ENCODE results near the gene GARIN5B.
"Not testable (repeated sequence)": the region's sequence is repeated elsewhere in the genome, so short reads cannot be mapped to it uniquely, and the experiment has no call there.

GARIN5B gene

GRCh38 chr19:55336101-55336500, 27.0 kb downstream of the GARIN5B start:
- no peak for DNase-seq
- no peak for ATAC-seq
- no peak overlapping the region for H3K27ac Mint-ChIP-seq
- H3K4me1 Mint-ChIP-seq, result peaks cover 9% of the 10 kb centered on the region
- no peak overlapping the region for H3K4me3 Mint-ChIP-seq
- H3K27me3 Mint-ChIP-seq, result peaks cover 11% of the 10 kb centered on the region
- H3K9me3 Mint-ChIP-seq, result no peaks in the 10 kb centered on the region

DNA sequence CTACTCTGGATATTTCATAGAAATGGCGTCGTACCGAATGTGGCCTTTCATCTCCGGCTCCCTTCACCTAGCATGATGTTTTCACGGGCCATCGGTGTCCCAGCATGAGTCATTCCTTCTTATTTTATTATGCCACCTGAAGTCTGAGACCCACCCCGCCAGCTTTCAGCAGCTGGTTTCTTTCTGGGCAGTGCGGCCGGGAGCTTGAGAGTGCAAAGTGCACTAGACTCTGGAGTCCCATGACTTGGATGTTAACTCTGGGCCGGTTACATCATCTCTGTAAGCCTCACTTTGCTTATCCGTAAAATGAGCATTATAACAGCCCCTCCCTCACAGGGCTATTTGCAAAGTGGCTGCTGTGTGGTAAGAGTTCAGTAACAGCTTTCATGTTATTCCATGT, 29.2 kb downstream of the GARIN5B start:
- ATAC-seq (no peak), DNase-seq (no peak)
- Mint-ChIP-seq H3K4me1 (peaks cover 7% of the 10 kb centered on the region), H3K4me3 (no peak overlapping the region), H3K27ac (peak overlapping the region in 1 of 2 donors; percentile 23), H3K9me3 (no peaks in the 10 kb centered on the region), H3K27me3 (peaks cover 16% of the 10 kb centered on the region)

DNA sequence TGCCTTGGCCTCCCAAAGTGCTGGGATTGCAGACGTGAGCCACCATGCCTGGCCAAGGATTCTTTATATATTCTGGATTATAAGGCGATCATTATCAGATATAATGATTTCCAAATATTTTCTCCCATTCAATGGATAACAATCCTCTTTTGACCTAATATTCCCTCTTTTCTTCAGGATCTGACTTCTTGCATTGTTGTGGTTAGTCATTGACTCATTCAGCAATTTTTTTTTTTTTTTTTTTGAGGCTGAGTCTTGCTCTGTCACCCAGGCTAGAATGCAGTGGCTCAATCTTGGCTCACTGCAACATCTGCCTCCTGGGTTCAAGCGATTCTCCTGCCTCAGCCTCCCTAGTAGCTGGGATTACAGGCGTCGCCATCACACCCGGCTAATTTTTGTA, 33.3 kb downstream of the GARIN5B start:
- H3K4me1 Mint-ChIP-seq, H3K9me3 Mint-ChIP-seq, H3K4me3 Mint-ChIP-seq, DNase-seq, H3K27ac Mint-ChIP-seq, ATAC-seq: not testable (repeated sequence)
- peaks cover 11% of the 10 kb centered on the region for H3K27me3 Mint-ChIP-seq

DNA sequence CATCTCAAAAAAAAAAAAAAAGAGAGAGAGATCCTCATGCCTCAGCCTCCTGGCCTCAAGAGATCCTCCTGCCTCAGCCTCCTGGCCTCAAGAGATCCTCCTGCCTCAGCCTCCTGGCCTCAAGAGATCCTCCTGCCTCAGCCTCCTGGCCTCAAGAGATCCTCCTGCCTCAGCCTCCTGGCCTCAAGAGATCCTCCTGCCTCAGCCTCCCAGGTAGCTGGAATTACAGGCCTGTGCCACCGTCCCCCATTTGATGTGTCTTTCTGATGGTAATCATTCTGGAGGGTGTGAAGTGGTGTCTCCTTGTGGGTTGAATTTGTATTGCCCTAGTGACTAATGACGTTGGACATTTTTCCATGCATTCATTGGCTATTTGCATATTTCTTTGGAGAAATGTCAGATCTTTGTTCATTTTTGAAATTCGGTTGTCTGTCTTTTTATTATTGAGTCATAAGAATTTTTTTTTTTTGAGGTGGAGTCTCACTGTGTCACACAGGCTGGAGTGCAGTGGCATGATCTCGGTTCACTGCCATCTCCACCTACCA, 34.2 kb downstream of the GARIN5B start:
- H3K9me3 Mint-ChIP-seq, DNase-seq, H3K4me1 Mint-ChIP-seq, H3K27ac Mint-ChIP-seq, ATAC-seq, H3K4me3 Mint-ChIP-seq: not testable (repeated sequence)
- H3K27me3 Mint-ChIP-seq, result peaks cover 15% of the 10 kb centered on the region

GRCh38 chr19:55325172-55325571, 37.9 kb downstream of the GARIN5B start, which contains the start of gene TMEM150B:
TSS of gene TMEM150B (minus strand) at chr19:55325341. CDS start at chr19:55321036, 4,305 bp downstream.
- Mint-ChIP-seq H3K4me3 (no peak within 1 kb of the TSS), H3K27ac (no peak within 1 kb of the TSS), H3K4me1 (peaks cover 4% of the 10 kb centered on the region), H3K27me3 (peaks cover 41% of the 10 kb centered on the region), H3K9me3 (no peaks in the 10 kb centered on the region)
- ATAC-seq (no peak), DNase-seq (no peak)

DNA sequence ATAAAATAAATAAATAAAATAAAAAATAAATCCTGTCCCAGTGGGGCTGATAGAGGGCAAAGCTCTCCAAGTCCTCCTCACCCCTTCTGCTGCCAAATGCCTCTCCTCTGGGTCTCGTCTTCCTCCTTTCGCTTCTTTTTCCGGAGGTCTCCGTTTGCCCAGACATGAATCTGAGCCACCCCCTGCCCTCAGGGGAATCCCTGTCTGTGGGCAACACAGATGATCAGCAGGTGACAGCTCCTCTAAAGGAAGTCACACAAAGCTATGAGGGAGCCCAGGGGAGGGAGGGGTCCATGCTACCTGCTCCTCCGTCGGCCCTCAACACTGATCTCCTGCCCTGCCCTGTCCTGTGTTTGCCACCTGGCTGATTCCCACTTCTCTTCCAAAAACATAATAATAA, 38.4 kb downstream of the GARIN5B start:
- H3K9me3 Mint-ChIP-seq, result no peaks in the 10 kb centered on the region
- no peak overlapping the region for H3K27ac Mint-ChIP-seq
- no peak overlapping the region for H3K4me3 Mint-ChIP-seq
- peaks cover 46% of the 10 kb centered on the region for H3K27me3 Mint-ChIP-seq
- no peak for ATAC-seq
- DNase-seq, result no peak
- peaks cover 4% of the 10 kb centered on the region for H3K4me1 Mint-ChIP-seq

DNA sequence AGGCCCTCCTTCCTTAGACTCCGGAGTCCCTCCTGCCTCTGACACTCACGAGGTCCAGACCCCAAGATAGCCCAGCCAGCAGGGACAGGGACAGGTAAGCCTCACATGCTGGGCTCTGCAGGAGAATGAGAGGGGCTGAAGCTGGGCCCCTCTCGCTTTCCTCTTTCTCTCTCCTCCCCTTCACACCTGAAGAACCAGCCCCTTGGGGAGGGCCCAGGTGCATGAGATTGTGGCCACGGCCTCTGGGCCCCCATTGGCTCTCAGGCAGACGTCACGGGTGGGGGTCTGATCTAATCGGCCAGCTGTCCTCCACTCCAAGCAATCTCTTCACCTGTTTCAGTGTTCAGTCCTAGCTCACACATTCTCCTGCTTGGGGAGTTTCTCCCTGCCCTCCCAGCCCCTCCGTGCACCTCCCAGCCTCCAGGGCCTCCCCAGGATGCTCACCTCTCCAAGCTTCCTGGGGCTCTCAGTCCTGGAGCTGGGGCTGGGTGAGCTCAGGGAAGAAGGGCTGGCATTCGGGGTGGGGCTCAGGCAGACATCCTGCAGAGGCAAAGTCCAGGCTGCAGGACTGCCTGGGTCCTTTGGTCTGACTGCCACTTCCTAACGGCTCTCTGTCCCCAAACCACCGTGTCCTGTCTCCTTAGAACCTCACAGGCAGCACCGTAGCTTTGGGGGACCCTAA, 40.7 kb downstream of the GARIN5B start:
- DNase-seq, result no peak
- no peak overlapping the region for H3K27ac Mint-ChIP-seq
- no peaks in the 10 kb centered on the region for H3K9me3 Mint-ChIP-seq
- H3K27me3 Mint-ChIP-seq, result peaks cover 39% of the 10 kb centered on the region
- ATAC-seq, result no peak
- H3K4me3 Mint-ChIP-seq, result no peak overlapping the region
- peaks cover 4% of the 10 kb centered on the region for H3K4me1 Mint-ChIP-seq

DNA sequence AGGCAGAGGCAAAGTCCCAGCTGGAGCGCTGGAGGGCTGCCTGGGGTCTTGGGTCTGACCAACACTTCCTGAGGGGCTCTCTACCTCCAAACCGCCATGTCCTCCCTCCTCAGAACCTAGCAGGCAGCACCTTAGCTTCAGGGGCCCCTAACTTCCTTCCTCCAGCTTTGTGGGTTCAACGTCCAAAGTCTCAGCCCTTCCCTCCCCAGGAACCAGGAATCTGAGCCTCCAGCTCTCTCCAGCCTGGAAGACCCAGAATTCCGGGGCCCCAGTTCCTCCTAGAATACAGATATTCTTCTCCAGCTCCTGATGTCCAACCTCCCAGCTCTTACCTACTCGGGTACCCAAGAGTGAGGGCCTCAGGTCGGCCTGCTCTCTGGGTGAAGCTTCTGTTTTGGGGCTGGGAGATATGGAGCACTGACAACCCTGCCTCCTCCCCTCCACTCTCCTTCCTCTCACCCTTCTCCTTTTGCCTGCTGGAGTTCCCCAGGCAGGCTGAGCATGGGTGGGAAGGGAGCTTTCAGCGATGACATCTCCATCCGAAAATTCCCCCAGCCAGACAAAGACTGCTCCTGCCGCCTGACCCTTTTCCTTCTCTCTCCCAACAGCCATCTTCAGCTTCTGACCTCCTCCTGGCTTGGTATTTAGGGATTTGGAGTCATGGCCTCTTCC, 41.5 kb downstream of the GARIN5B start:
- Mint-ChIP-seq H3K27me3 (peaks cover 39% of the 10 kb centered on the region), H3K4me3 (no peak overlapping the region), H3K27ac (no peak overlapping the region), H3K4me1 (peaks cover 4% of the 10 kb centered on the region), H3K9me3 (no peaks in the 10 kb centered on the region)
- DNase-seq, result no peak
- no peak for ATAC-seq

DNA sequence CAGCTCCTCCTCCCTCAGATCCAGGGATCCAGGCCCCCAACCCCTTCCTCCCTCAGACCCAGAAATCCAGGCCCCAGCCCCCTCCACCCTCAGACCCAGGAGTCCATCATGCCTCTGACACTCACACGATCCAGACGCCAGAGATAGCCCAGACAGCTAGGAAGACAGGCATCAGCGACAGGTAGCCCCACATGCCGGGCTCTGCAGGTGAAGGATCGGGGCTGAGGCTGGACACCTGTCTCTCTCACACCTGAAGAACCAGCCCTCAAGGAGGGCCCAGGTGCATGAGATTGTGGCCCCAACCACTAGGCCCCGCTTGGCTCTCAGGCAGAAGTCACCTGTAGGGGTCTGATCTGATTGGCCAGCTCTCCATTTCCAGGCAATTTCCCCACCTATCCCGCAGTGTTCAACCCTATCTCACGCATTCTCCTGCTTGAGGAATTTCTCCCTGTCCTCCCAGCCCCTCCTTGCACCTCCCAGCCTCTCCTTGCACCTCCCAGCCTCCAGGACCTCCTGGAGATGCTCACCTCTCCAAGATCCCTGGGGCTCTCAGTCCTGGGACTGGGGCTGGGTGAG, 42.1 kb downstream of the GARIN5B start:
- ATAC-seq (no peak), DNase-seq (no peak)
- H3K27ac Mint-ChIP-seq, result no peak overlapping the region
- no peak overlapping the region for H3K4me3 Mint-ChIP-seq
- peaks cover 39% of the 10 kb centered on the region for H3K27me3 Mint-ChIP-seq
- peaks cover 4% of the 10 kb centered on the region for H3K4me1 Mint-ChIP-seq
- no peaks in the 10 kb centered on the region for H3K9me3 Mint-ChIP-seq

DNA sequence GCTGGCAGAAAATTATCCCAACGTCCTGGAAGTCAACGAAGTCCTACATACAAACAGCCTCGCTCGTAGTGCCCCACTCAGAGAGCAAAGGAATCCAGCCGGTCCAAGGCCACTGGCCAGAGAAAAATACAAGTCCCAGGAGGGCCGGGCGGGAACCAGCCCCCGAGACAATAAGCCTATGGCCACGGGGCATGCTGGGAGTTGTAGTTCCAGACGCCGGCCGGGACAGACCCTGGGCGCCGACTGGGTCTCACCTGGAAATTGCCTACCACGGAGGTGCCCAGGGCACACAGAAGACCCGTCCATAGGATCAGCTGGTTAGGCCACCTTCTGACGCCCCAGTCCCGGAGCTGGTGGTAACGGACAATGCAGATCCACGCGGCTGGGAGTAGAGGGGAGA, 43.3 kb downstream of the GARIN5B start:
- DNase-seq (no peak), ATAC-seq (no peak)
- Mint-ChIP-seq H3K27me3 (peaks cover 35% of the 10 kb centered on the region), H3K4me1 (peaks cover 3% of the 10 kb centered on the region), H3K4me3 (no peak overlapping the region), H3K9me3 (no peaks in the 10 kb centered on the region), H3K27ac (peak overlapping the region; percentile 56 to 65)

- Mint-ChIP-seq H3K27ac (peak overlapping the region in 1 of 2 donors; percentile 7), H3K27me3 (peaks cover 16% of the 10 kb centered on the region), H3K9me3 (no peaks in the 10 kb centered on the region), H3K4me1 (peaks cover 8% of the 10 kb centered on the region), H3K4me3 (no peak overlapping the region)
- ATAC-seq (no peak), DNase-seq (no peak)
These were observed 46.4 kb downstream of the GARIN5B start for GRCh38 chr19:55316646-55317045.

DNA sequence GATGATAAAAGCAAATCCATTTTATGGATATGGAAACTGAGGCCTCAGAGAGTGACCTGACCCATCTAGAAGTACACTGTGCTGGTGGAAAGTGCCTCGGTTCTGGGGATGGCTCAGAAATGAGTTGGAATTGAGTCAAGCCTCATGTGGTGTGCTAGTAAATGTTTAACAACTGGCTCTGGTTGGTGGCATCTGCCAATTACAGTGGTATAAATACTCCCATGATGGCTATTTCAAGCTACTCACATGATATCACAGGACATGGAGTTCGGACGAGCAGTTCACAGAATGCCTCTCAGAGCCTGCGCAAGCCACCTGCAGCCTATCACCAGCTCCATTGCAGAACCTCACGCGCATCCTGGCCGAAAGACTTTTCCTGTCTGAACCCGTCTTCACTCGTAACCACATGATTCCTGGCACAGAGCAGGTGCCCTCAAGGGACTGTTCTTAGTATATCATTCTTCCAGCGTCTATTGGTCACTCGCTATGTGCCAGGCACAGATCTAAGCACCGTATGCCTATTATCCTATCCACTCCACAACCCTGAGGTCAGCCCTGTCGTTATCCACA, 47.0 kb downstream of the GARIN5B start:
- DNase-seq (no peak), ATAC-seq (no peak)
- Mint-ChIP-seq H3K4me1 (peaks cover 8% of the 10 kb centered on the region), H3K9me3 (no peaks in the 10 kb centered on the region), H3K27ac (peak overlapping the region in 1 of 2 donors; percentile 7), H3K27me3 (peaks cover 10% of the 10 kb centered on the region), H3K4me3 (no peak overlapping the region)

GRCh38 chr19:55314396-55314795, 48.7 kb downstream of the GARIN5B start:
- peaks cover 8% of the 10 kb centered on the region for H3K4me1 Mint-ChIP-seq
- DNase-seq (no peak), ATAC-seq (no peak)
- H3K4me3 Mint-ChIP-seq, result no peak overlapping the region
- H3K27me3 Mint-ChIP-seq, result no peaks in the 10 kb centered on the region
- H3K27ac Mint-ChIP-seq, result peak overlapping the region in 1 of 2 donors; percentile 86
- no peaks in the 10 kb centered on the region for H3K9me3 Mint-ChIP-seq

GRCh38 chr19:55312621-55313512, 50.2 kb downstream of the GARIN5B start:
- peaks cover 8% of the 10 kb centered on the region for H3K4me1 Mint-ChIP-seq
- H3K27me3 Mint-ChIP-seq, result no peaks in the 10 kb centered on the region
- DNase-seq (no peak), ATAC-seq (no peak)
- no peaks in the 10 kb centered on the region for H3K9me3 Mint-ChIP-seq
- H3K27ac Mint-ChIP-seq, result no peak overlapping the region
- no peak overlapping the region for H3K4me3 Mint-ChIP-seq

DNA sequence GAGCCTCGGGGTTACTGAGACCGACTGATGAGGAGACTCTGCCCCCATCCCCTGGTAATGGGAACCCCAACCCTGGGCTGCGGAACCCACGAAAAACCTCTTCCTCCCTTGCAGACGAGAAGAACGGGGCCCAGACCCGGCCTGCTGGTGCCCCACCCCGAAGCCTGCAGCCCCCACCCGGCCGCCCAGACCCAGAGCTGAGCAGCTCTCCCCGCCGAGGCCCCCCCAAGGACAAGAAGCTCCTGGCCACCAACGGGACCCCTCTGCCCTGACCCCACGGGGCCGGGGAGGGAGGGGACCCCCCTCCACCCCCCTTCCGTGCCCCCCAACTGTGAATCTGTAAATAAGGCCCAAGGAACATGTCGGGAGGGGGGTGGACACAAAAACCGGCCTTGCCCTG, 51.3 kb downstream of the GARIN5B start:
- Mint-ChIP-seq H3K4me3 (no peak overlapping the region), H3K27me3 (no peaks in the 10 kb centered on the region), H3K27ac (no peak overlapping the region), H3K4me1 (peaks cover 8% of the 10 kb centered on the region), H3K9me3 (no peaks in the 10 kb centered on the region)
- no peak for DNase-seq
- ATAC-seq, result no peak
